ENCODE data around the gene TMEM138.

The TMEM138 gene

GRCh38 chr11:61349189-61349751, 12.9 kb upstream of the TMEM138 start:
- in situ Hi-C loops (cut with MboI; ENCODE audit: low sequenced_read_pairs), result no loop called here
- H3K27me3 ChIP-seq (ENCODE audit: low read depth), result no peaks in the 10 kb centered on the region
- H3K36me3 ChIP-seq (replicated peaks), result peaks cover 46% of the 10 kb centered on the region
- no peaks in the 10 kb centered on the region for H3K9me3 ChIP-seq
- DNase-seq (ENCODE audit: low spot score in 2 of 2), result no peak
- no peaks in the 10 kb centered on the region for H3K4me1 ChIP-seq
- H3K4me3 ChIP-seq, result no peak overlapping the region

DNA sequence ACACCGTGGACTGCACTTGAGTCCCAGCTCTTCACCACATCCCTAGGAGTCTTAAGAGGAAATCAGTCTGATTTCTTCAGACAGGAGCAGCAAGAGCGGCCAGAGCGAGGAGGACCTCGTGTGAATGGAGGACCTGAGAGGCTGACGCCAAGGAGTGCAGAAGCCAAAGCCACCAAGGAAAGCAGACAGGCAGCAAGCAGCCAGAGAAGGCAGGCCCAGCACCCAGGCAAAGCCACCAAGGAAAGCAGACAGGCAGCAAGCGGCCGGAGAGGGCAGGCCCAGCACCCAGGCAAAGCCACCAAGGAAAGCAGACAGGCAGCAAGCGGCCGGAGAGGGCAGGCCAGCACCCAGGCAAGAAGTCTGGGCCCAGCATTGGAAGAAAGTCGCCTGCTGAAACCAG, 12.3 kb upstream of the TMEM138 start:
- H3K4me1 ChIP-seq, result no peaks in the 10 kb centered on the region
- H3K9me3 ChIP-seq, result no peaks in the 10 kb centered on the region
- peaks cover 41% of the 10 kb centered on the region for H3K36me3 ChIP-seq (replicated peaks)
- in situ Hi-C loops (cut with MboI; ENCODE audit: low sequenced_read_pairs), result no loop called here
- DNase-seq (ENCODE audit: low spot score in 2 of 2), result no peak
- H3K4me3 ChIP-seq, result no peak overlapping the region
- H3K27me3 ChIP-seq (ENCODE audit: low read depth), result no peaks in the 10 kb centered on the region

- Histone ChIP-seq H3K4me3 (no peak overlapping the region), H3K27me3 (ENCODE audit: low read depth) (no peaks in the 10 kb centered on the region), H3K4me1 (no peaks in the 10 kb centered on the region), H3K9me3 (no peaks in the 10 kb centered on the region), H3K36me3 (replicated peaks) (peaks cover 41% of the 10 kb centered on the region)
- in situ Hi-C loops (cut with MboI; ENCODE audit: low sequenced_read_pairs), result no loop called here
- no peak for DNase-seq (ENCODE audit: low spot score in 2 of 2)
These were observed 11.8 kb upstream of the TMEM138 start for GRCh38 chr11:61350336-61350735.

GRCh38 chr11:61350803-61351202, 11.4 kb upstream of the TMEM138 start:
- no peaks in the 10 kb centered on the region for H3K27me3 ChIP-seq (ENCODE audit: low read depth)
- H3K4me3 ChIP-seq, result no peak overlapping the region
- no peaks in the 10 kb centered on the region for H3K9me3 ChIP-seq
- no peaks in the 10 kb centered on the region for H3K4me1 ChIP-seq
- H3K36me3 ChIP-seq (replicated peaks), result peaks cover 41% of the 10 kb centered on the region
- in situ Hi-C loops (cut with MboI; ENCODE audit: low sequenced_read_pairs), result no loop called here
- DNase-seq (ENCODE audit: low spot score in 2 of 2), result no peak

DNA sequence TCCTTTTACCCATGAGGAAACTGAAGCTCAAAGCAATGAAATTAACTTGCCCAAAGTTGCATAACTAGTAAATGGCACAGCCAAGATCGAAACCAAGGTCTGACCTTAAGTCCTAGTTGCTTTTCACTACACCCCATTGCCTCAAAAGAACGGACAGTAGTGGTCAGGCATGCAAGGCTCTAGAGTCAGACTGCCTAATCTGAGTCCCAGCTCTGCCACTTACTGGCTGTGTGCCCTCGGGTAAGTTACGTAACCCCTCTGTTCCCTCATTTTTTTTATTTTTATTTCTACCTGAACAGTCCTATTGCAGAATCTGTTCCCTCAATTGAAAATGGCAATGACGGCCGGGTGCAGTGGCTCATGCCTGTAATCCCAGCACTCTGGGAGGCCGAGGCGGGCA, 10.1 kb upstream of the TMEM138 start:
- no peaks in the 10 kb centered on the region for H3K9me3 ChIP-seq

DNA sequence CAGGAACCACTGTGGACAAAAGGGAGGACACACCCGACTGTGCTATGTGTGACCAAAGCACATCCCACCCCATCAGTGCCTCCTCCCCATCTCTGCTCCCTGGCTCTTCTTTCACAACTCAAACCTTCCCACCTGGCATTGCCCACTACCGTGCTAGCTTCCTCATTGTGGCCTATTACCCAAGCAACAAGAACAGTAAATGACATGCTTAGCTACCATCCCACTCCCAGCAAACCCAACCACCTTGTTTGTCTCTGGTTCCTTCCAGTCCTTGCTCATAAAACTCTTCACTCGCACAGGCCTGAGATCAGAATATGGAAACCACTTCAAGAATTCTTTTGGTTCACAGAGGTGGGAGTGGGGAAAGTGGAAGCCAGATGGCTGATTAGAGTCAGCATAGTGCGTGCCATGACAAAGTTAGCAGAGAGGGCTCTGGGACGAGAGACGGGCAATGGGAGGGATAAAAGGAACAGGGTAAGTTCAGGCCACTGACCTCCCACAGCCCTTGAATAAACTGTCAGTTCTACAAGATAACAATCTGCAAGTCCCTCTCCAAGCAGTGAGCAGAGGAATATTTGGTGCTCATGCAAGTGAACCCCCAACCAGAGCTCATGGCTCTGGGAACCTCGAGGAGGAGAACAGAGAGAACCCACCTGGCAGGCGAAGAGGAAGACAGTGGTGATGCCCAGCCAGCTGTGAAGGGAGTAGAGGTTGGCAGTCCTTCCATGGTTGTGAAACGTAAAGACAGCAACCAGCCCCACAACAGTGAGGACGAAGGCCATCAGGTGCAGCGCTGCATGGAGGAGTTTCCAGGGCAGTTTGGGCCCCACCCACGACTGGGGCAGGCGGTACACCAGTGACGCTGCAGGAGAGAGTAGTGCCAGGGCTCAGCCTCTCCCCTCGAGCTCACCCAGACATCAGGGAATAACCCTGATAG, 8.8 kb upstream of the TMEM138 start:
- in situ Hi-C loops (cut with MboI; ENCODE audit: low sequenced_read_pairs), result no loop called here
- Histone ChIP-seq H3K4me1 (no peaks in the 10 kb centered on the region), H3K36me3 (replicated peaks) (peaks cover 30% of the 10 kb centered on the region), H3K27me3 (ENCODE audit: low read depth) (no peaks in the 10 kb centered on the region), H3K9me3 (no peaks in the 10 kb centered on the region), H3K4me3 (no peak overlapping the region)
- DNase-seq (ENCODE audit: low spot score in 2 of 2), result no peak

More for the DNA sequence above, 10.1 kb upstream of the TMEM138 start:
- Histone ChIP-seq H3K27me3 (ENCODE audit: low read depth) (no peaks in the 10 kb centered on the region), H3K4me3 (no peak overlapping the region), H3K4me1 (no peaks in the 10 kb centered on the region), H3K36me3 (replicated peaks) (peaks cover 34% of the 10 kb centered on the region)
- DNase-seq (ENCODE audit: low spot score in 2 of 2), result no peak
- in situ Hi-C loops (cut with MboI; ENCODE audit: low sequenced_read_pairs), result no loop called here

- in situ Hi-C loops (cut with MboI; ENCODE audit: low sequenced_read_pairs), result no loop called here
- Histone ChIP-seq H3K4me1 (no peaks in the 10 kb centered on the region), H3K27me3 (ENCODE audit: low read depth) (no peaks in the 10 kb centered on the region), H3K36me3 (replicated peaks) (peaks cover 23% of the 10 kb centered on the region), H3K4me3 (no peak overlapping the region), H3K9me3 (no peaks in the 10 kb centered on the region)
- no peak for DNase-seq (ENCODE audit: low spot score in 2 of 2)
These were observed 8.0 kb upstream of the TMEM138 start for GRCh38 chr11:61354208-61354607.

DNA sequence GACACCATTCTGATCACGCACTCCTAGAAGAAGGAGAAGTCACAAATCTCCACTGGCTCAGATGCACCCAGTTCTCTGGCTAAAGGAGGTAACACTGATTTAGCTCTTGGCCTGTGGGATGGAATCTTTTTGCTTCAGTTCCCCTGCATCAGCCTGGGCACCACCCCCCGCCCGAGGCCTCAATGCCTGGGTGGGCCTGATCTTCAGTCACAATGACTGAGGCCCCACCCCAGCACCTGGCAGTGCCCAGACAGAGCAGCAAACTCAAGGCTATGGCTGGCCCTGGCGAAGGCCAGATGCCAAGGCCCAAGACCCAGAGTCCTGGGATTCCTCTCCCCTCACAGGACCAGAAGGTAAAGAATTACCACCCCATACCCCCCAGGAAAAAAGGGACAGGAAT, 5.5 kb upstream of the TMEM138 start:
- H3K4me3 ChIP-seq, result no peak overlapping the region

DNA sequence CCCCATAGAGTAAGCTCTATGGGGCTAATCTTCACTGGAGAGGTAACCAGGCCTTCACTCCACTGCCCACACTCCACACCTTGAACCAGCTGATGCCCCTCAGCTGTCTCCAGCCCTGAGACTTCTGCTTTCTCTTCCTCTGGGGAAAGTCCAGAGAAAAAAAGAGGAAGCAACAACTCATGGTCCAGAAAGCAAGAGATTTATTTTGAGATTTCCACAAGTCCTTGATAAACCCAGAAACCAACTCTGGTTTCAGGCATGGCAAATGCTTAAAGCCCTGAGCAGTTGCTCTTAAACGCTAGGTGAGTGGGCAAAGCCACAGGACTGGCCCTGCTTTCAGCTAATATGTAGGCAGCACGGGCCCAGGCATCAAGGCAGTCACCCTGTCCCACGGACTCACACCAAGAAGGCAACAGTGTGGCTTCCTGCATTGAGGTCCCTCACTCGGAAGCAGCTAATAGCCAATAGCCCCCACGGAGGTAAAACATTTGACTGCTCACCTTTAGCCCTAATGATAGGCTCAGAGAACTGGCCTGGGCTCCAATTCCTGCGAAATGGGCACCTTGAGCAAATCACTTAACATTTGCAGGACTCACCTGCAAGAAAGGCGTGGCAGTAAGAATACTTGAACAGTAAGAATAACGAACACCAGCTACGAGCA, 4.8 kb upstream of the TMEM138 start:
- no peak for DNase-seq (ENCODE audit: low spot score in 2 of 2)
- H3K4me3 ChIP-seq, result no peak overlapping the region
- H3K36me3 ChIP-seq (replicated peaks), result peaks cover 14% of the 10 kb centered on the region
- H3K4me1 ChIP-seq, result peaks cover 3% of the 10 kb centered on the region; the same call in 1 of the 2 replicates
- H3K27me3 ChIP-seq (ENCODE audit: low read depth), result no peaks in the 10 kb centered on the region
- no peaks in the 10 kb centered on the region for H3K9me3 ChIP-seq
- in situ Hi-C loops (cut with MboI; ENCODE audit: low sequenced_read_pairs), result no loop called here

More for the DNA sequence above, 5.5 kb upstream of the TMEM138 start:
- H3K9me3 ChIP-seq, result no peaks in the 10 kb centered on the region
- DNase-seq (ENCODE audit: low spot score in 2 of 2), result no peak
- H3K4me1 ChIP-seq, result peaks cover 3% of the 10 kb centered on the region; the same call in 1 of the 2 replicates
- in situ Hi-C loops (cut with MboI; ENCODE audit: low sequenced_read_pairs), result no loop called here
- H3K27me3 ChIP-seq (ENCODE audit: low read depth), result no peaks in the 10 kb centered on the region
- H3K36me3 ChIP-seq (replicated peaks), result peaks cover 20% of the 10 kb centered on the region

GRCh38 chr11:61357894-61358239, 4.3 kb upstream of the TMEM138 start:
- H3K4me3 ChIP-seq, result no peak overlapping the region
- peaks cover 3% of the 10 kb centered on the region; the same call in 1 of the 2 replicates for H3K4me1 ChIP-seq
- no peak for DNase-seq (ENCODE audit: low spot score in 2 of 2)
- in situ Hi-C loops (cut with MboI; ENCODE audit: low sequenced_read_pairs), result no loop called here
- H3K27me3 ChIP-seq (ENCODE audit: low read depth), result no peaks in the 10 kb centered on the region
- H3K9me3 ChIP-seq, result no peaks in the 10 kb centered on the region
- H3K36me3 ChIP-seq (replicated peaks), result peaks cover 10% of the 10 kb centered on the region

- in situ Hi-C loops (cut with MboI; ENCODE audit: low sequenced_read_pairs), result no loop called here
- H3K9me3 ChIP-seq, result no peaks in the 10 kb centered on the region
- no peak for DNase-seq (ENCODE audit: low spot score in 2 of 2)
- no peaks in the 10 kb centered on the region for H3K27me3 ChIP-seq (ENCODE audit: low read depth)
- peaks cover 6% of the 10 kb centered on the region for H3K36me3 ChIP-seq (replicated peaks)
- peaks cover 7% of the 10 kb centered on the region for H3K4me1 ChIP-seq
- no peak overlapping the region for H3K4me3 ChIP-seq
These were observed 3.6 kb upstream of the TMEM138 start for GRCh38 chr11:61358566-61358965.

- in situ Hi-C loops (cut with MboI; ENCODE audit: low sequenced_read_pairs), result no loop called here
- Histone ChIP-seq H3K4me1 (peaks cover 10% of the 10 kb centered on the region), H3K9me3 (no peaks in the 10 kb centered on the region), H3K36me3 (replicated peaks) (peaks cover 14% of the 10 kb centered on the region), H3K27me3 (ENCODE audit: low read depth) (no peaks in the 10 kb centered on the region), H3K4me3 (no peak overlapping the region)
- no peak for DNase-seq (ENCODE audit: low spot score in 2 of 2)
These were observed 2.7 kb upstream of the TMEM138 start for GRCh38 chr11:61359516-61359915.

DNA sequence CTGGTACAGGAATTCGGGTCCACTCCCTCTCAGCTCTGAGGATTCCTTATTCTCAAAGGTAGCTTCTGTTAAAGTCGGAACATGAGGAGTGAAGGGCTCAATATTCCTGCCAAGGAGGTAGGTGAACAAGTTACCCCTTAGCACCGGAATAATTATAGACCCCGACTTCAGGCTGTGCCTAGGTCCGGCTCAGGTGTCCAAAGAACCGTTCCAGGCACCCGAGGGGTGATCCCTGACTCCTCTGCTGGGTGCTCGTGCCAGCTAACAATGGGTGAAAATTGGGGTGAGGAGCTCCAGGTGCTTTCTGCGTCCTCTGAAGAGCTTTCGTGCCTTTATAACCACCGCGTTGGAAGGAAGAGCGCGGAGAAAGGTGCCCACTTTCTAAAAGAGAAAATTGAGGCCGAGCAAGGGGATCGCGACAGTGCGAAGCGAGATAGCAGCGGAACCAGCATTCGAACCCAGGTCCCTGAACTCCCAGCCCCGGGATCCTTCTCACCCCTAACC, 885 bp upstream of the TMEM138 start:
- peak overlapping the region; percentile 85 for H3K4me3 ChIP-seq
- no peak for DNase-seq (ENCODE audit: low spot score in 2 of 2)
- peaks cover 10% of the 10 kb centered on the region for H3K4me1 ChIP-seq
- H3K36me3 ChIP-seq (replicated peaks), result peaks cover 32% of the 10 kb centered on the region
- H3K27me3 ChIP-seq (ENCODE audit: low read depth), result no peaks in the 10 kb centered on the region
- in situ Hi-C loops (cut with MboI; ENCODE audit: low sequenced_read_pairs), result no loop called here
- H3K9me3 ChIP-seq, result no peaks in the 10 kb centered on the region

DNA sequence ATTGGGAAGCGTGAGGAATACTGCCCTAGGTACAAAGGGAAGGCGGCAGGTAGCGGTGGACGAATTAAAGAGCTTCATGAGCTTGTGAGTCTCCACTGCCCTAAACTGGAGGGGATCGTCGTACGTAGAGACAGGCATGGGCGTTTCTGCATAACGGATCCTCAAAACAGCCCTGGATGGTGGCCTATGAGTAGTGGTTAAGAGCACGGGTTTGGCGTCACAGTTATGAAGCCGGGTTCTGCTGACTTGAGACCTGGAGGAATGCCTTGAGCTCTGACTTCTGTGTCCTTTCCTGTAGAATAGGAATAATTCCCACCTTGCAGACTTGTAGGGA, 335 bp downstream of the TMEM138 start:
- in situ Hi-C loops (cut with MboI; ENCODE audit: low sequenced_read_pairs), result no loop called here
- H3K4me1 ChIP-seq, result peaks cover 10% of the 10 kb centered on the region
- H3K9me3 ChIP-seq, result no peaks in the 10 kb centered on the region
- peak overlapping the region; percentile 85 for H3K4me3 ChIP-seq
- peaks cover 44% of the 10 kb centered on the region for H3K36me3 ChIP-seq (replicated peaks)
- no peaks in the 10 kb centered on the region for H3K27me3 ChIP-seq (ENCODE audit: low read depth)
- peak; percentile 3 to 46 for DNase-seq (ENCODE audit: low spot score in 2 of 2)
